Skeletal muscle satellite cell (primary cell): ENCODE measurements around the gene FCER1G.

Experiments used
- H3K27me3 ChIP-seq: 2 replicates; pipeline ENCODE4 v1.7.0; 2013; ENCODE audit warnings: low read length; ENCODE audit not compliant: control insufficient read depth, insufficient read depth
- H3K36me3 ChIP-seq: 2 replicates; pipeline ENCODE4 v1.7.0; 2013; ENCODE audit warnings: mild to moderate bottlenecking, control low read depth, low read length; ENCODE audit not compliant: insufficient read depth
- H3K4me1 ChIP-seq: 2 replicates; pipeline ENCODE4 v1.7.0; 2013; ENCODE audit warnings: low read length; ENCODE audit not compliant: control insufficient read depth, insufficient read depth
- H3K4me2 ChIP-seq: 2 replicates; pipeline ENCODE4 v1.7.0; 2013; ENCODE audit warnings: mild to moderate bottlenecking, low read length
- H3K4me3 ChIP-seq: 2 replicates; pipeline ENCODE4 v1.7.0; 2013; ENCODE audit warnings: low read length
- H3K9ac ChIP-seq: 2 replicates; pipeline ENCODE4 v1.7.0; 2013; ENCODE audit warnings: mild to moderate bottlenecking, low read depth, low read length, moderate library complexity
- H3K9me3 ChIP-seq: replicated peaks from 2 replicates; pipeline ENCODE4 v1.7.0; 2013; ENCODE audit warnings: mild to moderate bottlenecking, control low read depth, low read length

The FCER1G gene

GRCh38 chr1:161175771-161176453 is 39.2 kb upstream of the FCER1G start:
- peak overlapping the region; percentile 96 for H3K9ac ChIP-seq
- no peaks in the 10 kb centered on the region for H3K9me3 ChIP-seq
- H3K4me3 ChIP-seq = peak overlapping the region; percentile 99
- peaks cover 31% of the 10 kb centered on the region for H3K4me1 ChIP-seq
- H3K36me3 ChIP-seq = peaks cover 30% of the 10 kb centered on the region
- peak overlapping the region; percentile 95 for H3K4me2 ChIP-seq
- no peaks in the 10 kb centered on the region for H3K27me3 ChIP-seq

GRCh38 chr1:161176468-161177111 is 38.5 kb upstream of the FCER1G start:
- Histone ChIP-seq H3K36me3 (peaks cover 24% of the 10 kb centered on the region), H3K9ac (peak overlapping the region; percentile 96), H3K9me3 (no peaks in the 10 kb centered on the region), H3K4me3 (peak overlapping the region; percentile 99), H3K27me3 (no peaks in the 10 kb centered on the region), H3K4me1 (peaks cover 31% of the 10 kb centered on the region), H3K4me2 (peak overlapping the region; percentile 95)

GRCh38 chr1:161177112-161177935 is 37.8 kb upstream of the FCER1G start, which contains the start of gene B4GALT3:
TSS of gene B4GALT3 (minus strand) at chr1:161177507. CDS start at chr1:161176060, 1,447 bp downstream.
- H3K4me3 ChIP-seq = peak within 1 kb of the TSS; percentile 99
- H3K9me3 ChIP-seq = no peaks in the 10 kb centered on the region
- peak within 1 kb of the TSS; percentile 96 for H3K9ac ChIP-seq
- H3K27me3 ChIP-seq = no peaks in the 10 kb centered on the region
- H3K36me3 ChIP-seq = peaks cover 17% of the 10 kb centered on the region
- H3K4me1 ChIP-seq = peaks cover 35% of the 10 kb centered on the region
- peak within 1 kb of the TSS; percentile 95 for H3K4me2 ChIP-seq

- H3K4me1 ChIP-seq = peaks cover 36% of the 10 kb centered on the region
- peak overlapping the region; percentile 99 for H3K4me3 ChIP-seq
- H3K4me2 ChIP-seq = peak overlapping the region; percentile 95
- H3K9ac ChIP-seq = peak overlapping the region; percentile 96
- H3K27me3 ChIP-seq = no peaks in the 10 kb centered on the region
- peaks cover 17% of the 10 kb centered on the region for H3K36me3 ChIP-seq
- no peaks in the 10 kb centered on the region for H3K9me3 ChIP-seq
These were observed 37.2 kb upstream of the FCER1G start for GRCh38 chr1:161177936-161178244.

- H3K4me1 ChIP-seq = peaks cover 31% of the 10 kb centered on the region
- H3K4me3 ChIP-seq = no peak overlapping the region
- H3K9me3 ChIP-seq = no peaks in the 10 kb centered on the region
- H3K4me2 ChIP-seq = no peak overlapping the region
- peaks cover 5% of the 10 kb centered on the region for H3K36me3 ChIP-seq
- H3K27me3 ChIP-seq = no peaks in the 10 kb centered on the region
- no peak overlapping the region for H3K9ac ChIP-seq
These were observed 35.4 kb upstream of the FCER1G start for GRCh38 chr1:161179698-161180097.

GRCh38 chr1:161180639-161181038 is 34.5 kb upstream of the FCER1G start:
- peaks cover under 1% of the 10 kb centered on the region for H3K36me3 ChIP-seq
- no peak overlapping the region for H3K4me3 ChIP-seq
- H3K27me3 ChIP-seq = no peaks in the 10 kb centered on the region
- H3K4me1 ChIP-seq = peaks cover 37% of the 10 kb centered on the region
- no peak overlapping the region for H3K4me2 ChIP-seq
- H3K9ac ChIP-seq = no peak overlapping the region
- H3K9me3 ChIP-seq = no peaks in the 10 kb centered on the region

GRCh38 chr1:161182214-161182613 is 32.9 kb upstream of the FCER1G start:
- Histone ChIP-seq H3K36me3 (no peaks in the 10 kb centered on the region), H3K27me3 (no peaks in the 10 kb centered on the region), H3K9ac (peak overlapping the region; percentile 50), H3K4me2 (peak overlapping the region; percentile 52), H3K4me1 (peaks cover 35% of the 10 kb centered on the region), H3K9me3 (no peaks in the 10 kb centered on the region), H3K4me3 (no peak overlapping the region)

- Histone ChIP-seq H3K36me3 (no peaks in the 10 kb centered on the region), H3K4me1 (peaks cover 29% of the 10 kb centered on the region), H3K4me3 (no peak overlapping the region), H3K9ac (peak overlapping the region; percentile 27), H3K9me3 (no peaks in the 10 kb centered on the region), H3K4me2 (peak overlapping the region; percentile 53), H3K27me3 (no peaks in the 10 kb centered on the region)
These were observed 29.8 kb upstream of the FCER1G start for GRCh38 chr1:161185282-161185682.

- no peaks in the 10 kb centered on the region for H3K9me3 ChIP-seq
- H3K36me3 ChIP-seq = no peaks in the 10 kb centered on the region
- H3K4me3 ChIP-seq = peak overlapping the region; percentile 16
- H3K27me3 ChIP-seq = no peaks in the 10 kb centered on the region
- peak overlapping the region; percentile 53 for H3K4me2 ChIP-seq
- H3K9ac ChIP-seq = peak overlapping the region; percentile 27
- peaks cover 29% of the 10 kb centered on the region for H3K4me1 ChIP-seq
These were observed 29.3 kb upstream of the FCER1G start for GRCh38 chr1:161185732-161186311.

- Histone ChIP-seq H3K9me3 (no peaks in the 10 kb centered on the region), H3K9ac (no peak overlapping the region), H3K36me3 (no peaks in the 10 kb centered on the region), H3K4me3 (no peak overlapping the region), H3K27me3 (no peaks in the 10 kb centered on the region), H3K4me1 (peaks cover 24% of the 10 kb centered on the region), H3K4me2 (no peak overlapping the region)
These were observed 27.8 kb upstream of the FCER1G start for GRCh38 chr1:161187311-161187710.

GRCh38 chr1:161188381-161188780 is 26.7 kb upstream of the FCER1G start:
- H3K4me2 ChIP-seq = no peak overlapping the region
- H3K36me3 ChIP-seq = no peaks in the 10 kb centered on the region
- no peak overlapping the region for H3K4me3 ChIP-seq
- peaks cover 19% of the 10 kb centered on the region for H3K4me1 ChIP-seq
- H3K9me3 ChIP-seq = no peaks in the 10 kb centered on the region
- no peak overlapping the region for H3K9ac ChIP-seq
- no peaks in the 10 kb centered on the region for H3K27me3 ChIP-seq
